ENCODE data around the gene PCDHGC4. TPM values are rescaled to one million over a fixed set of nuclear protein-coding genes. Genes with fewer than 3 reads are reported as not detected.

PCDHGC4 gene
- total and polyA plus RNA-seq, 9 donors: 0.22 to 4.5 (median 2.3) TPM

Other genes with a start within 250 kb of the PCDHGC4 start
- 10 to 100 TPM in 4 of 7 donors, 1 to 10 TPM in 3; 3.4 to 17.0 (median 10.3) TPM for gene PCDHB15, start 239.6 kb upstream of the PCDHGC4 start, total RNA-seq
- gene PCDHB15, start 239.6 kb upstream of the PCDHGC4 start, polyA plus RNA-seq: 1 to 10 TPM; 6.7 to 8.2 TPM
- 1 to 10 TPM in 1 of 7 donors, under 1 TPM in 3, not detected in 3; 0.40 to 1.4 (median 0.54) TPM for gene SLC25A2, start 181.0 kb upstream of the PCDHGC4 start, total RNA-seq
- gene SLC25A2, start 181.0 kb upstream of the PCDHGC4 start, polyA plus RNA-seq: under 1 TPM in 1 of 2 donors, not detected in 1; 0.10 TPM
- 100 to 1,000 TPM in 4 of 7 donors, 10 to 100 TPM in 3; 65.1 to 141 (median 102) TPM for gene TAF7, start 164.2 kb upstream of the PCDHGC4 start, total RNA-seq
- 100 to 1,000 TPM in 1 of 2 donors, 10 to 100 TPM in 1; 96.4 to 136 TPM for gene TAF7, start 164.2 kb upstream of the PCDHGC4 start, polyA plus RNA-seq
- 1 to 10 TPM in 3 of 7 donors, under 1 TPM in 4; 0.72 to 2.8 (median 1.00) TPM for gene PCDHGA1, start 154.5 kb upstream of the PCDHGC4 start, total RNA-seq
- under 1 TPM; 0.29 to 0.90 TPM for gene PCDHGA1, start 154.5 kb upstream of the PCDHGC4 start, polyA plus RNA-seq
- gene PCDHGA2, start 146.3 kb upstream of the PCDHGC4 start, total RNA-seq: 10 to 100 TPM in 5 of 7 donors, 1 to 10 TPM in 2; 7.3 to 13.5 (median 12.0) TPM
- 1 to 10 TPM; 3.0 to 5.4 TPM for gene PCDHGA2, start 146.3 kb upstream of the PCDHGC4 start, polyA plus RNA-seq
- 1 to 10 TPM; 5.3 to 8.6 (median 5.9) TPM for gene PCDHGA3, start 141.2 kb upstream of the PCDHGC4 start, total RNA-seq
- 1 to 10 TPM; 1.9 to 2.9 TPM for gene PCDHGA3, start 141.2 kb upstream of the PCDHGC4 start, polyA plus RNA-seq
- gene PCDHGB1, start 134.9 kb upstream of the PCDHGC4 start, total RNA-seq: 1 to 10 TPM; 3.7 to 9.3 (median 5.5) TPM
- gene PCDHGB1, start 134.9 kb upstream of the PCDHGC4 start, polyA plus RNA-seq: 1 to 10 TPM; 1.1 to 1.4 TPM
- gene PCDHGA4, start 130.0 kb upstream of the PCDHGC4 start, total RNA-seq: 1 to 10 TPM; 4.4 to 8.2 (median 6.6) TPM
- gene PCDHGA4, start 130.0 kb upstream of the PCDHGC4 start, polyA plus RNA-seq: 1 to 10 TPM; 1.2 to 3.8 TPM
- 10 to 100 TPM in 2 of 7 donors, 1 to 10 TPM in 5; 4.5 to 11.9 (median 9.3) TPM for gene PCDHGB2, start 125.0 kb upstream of the PCDHGC4 start, total RNA-seq
- gene PCDHGB2, start 125.0 kb upstream of the PCDHGC4 start, polyA plus RNA-seq: 1 to 10 TPM; 1.9 to 4.3 TPM
- 1 to 10 TPM; 4.5 to 9.5 (median 6.4) TPM for gene PCDHGA5, start 120.9 kb upstream of the PCDHGC4 start, total RNA-seq
- 1 to 10 TPM; 1.7 to 3.2 TPM for gene PCDHGA5, start 120.9 kb upstream of the PCDHGC4 start, polyA plus RNA-seq
- 1 to 10 TPM; 4.1 to 8.6 (median 5.6) TPM for gene PCDHGB3, start 114.8 kb upstream of the PCDHGC4 start, total RNA-seq
- gene PCDHGB3, start 114.8 kb upstream of the PCDHGC4 start, polyA plus RNA-seq: 1 to 10 TPM; 1.1 to 2.1 TPM
- 10 to 100 TPM in 3 of 7 donors, 1 to 10 TPM in 4; 6.7 to 14.5 (median 8.7) TPM for gene PCDHGA6, start 111.1 kb upstream of the PCDHGC4 start, total RNA-seq
- 1 to 10 TPM; 3.6 to 4.2 TPM for gene PCDHGA6, start 111.1 kb upstream of the PCDHGC4 start, polyA plus RNA-seq
- 1 to 10 TPM; 4.2 to 8.6 (median 5.8) TPM for gene PCDHGA7, start 102.3 kb upstream of the PCDHGC4 start, total RNA-seq
- 1 to 10 TPM; 1.3 to 2.3 TPM for gene PCDHGA7, start 102.3 kb upstream of the PCDHGC4 start, polyA plus RNA-seq
- 10 to 100 TPM in 1 of 7 donors, 1 to 10 TPM in 6; 6.0 to 12.0 (median 8.8) TPM for gene PCDHGB4, start 97.3 kb upstream of the PCDHGC4 start, total RNA-seq
- 1 to 10 TPM; 2.1 to 3.1 TPM for gene PCDHGB4, start 97.3 kb upstream of the PCDHGC4 start, polyA plus RNA-seq
- gene PCDHGA8, start 92.4 kb upstream of the PCDHGC4 start, total RNA-seq: 1 to 10 TPM; 2.9 to 7.6 (median 3.8) TPM
- under 1 TPM; 0.37 to 0.41 TPM for gene PCDHGA8, start 92.4 kb upstream of the PCDHGC4 start, polyA plus RNA-seq
- 10 to 100 TPM; 13.2 to 19.7 (median 18.2) TPM for gene PCDHGB5, start 87.1 kb upstream of the PCDHGC4 start, total RNA-seq
- gene PCDHGB5, start 87.1 kb upstream of the PCDHGC4 start, polyA plus RNA-seq: 1 to 10 TPM; 4.5 to 8.2 TPM
- 10 to 100 TPM in 4 of 7 donors, 1 to 10 TPM in 3; 5.4 to 11.7 (median 10.6) TPM for gene PCDHGA9, start 82.3 kb upstream of the PCDHGC4 start, total RNA-seq
- 1 to 10 TPM; 2.3 to 5.2 TPM for gene PCDHGA9, start 82.3 kb upstream of the PCDHGC4 start, polyA plus RNA-seq
- gene PCDHGB6, start 77.0 kb upstream of the PCDHGC4 start, total RNA-seq: 10 to 100 TPM in 6 of 7 donors, 1 to 10 TPM in 1; 9.8 to 18.1 (median 14.4) TPM
- 10 to 100 TPM in 1 of 2 donors, 1 to 10 TPM in 1; 7.0 to 12.3 TPM for gene PCDHGB6, start 77.0 kb upstream of the PCDHGC4 start, polyA plus RNA-seq
- 1 to 10 TPM; 5.0 to 9.7 (median 8.1) TPM for gene PCDHGA10, start 72.0 kb upstream of the PCDHGC4 start, total RNA-seq
- gene PCDHGA10, start 72.0 kb upstream of the PCDHGC4 start, polyA plus RNA-seq: 1 to 10 TPM; 1.3 to 3.9 TPM
- 10 to 100 TPM; 11.3 to 22.9 (median 20.0) TPM for gene PCDHGB7, start 67.4 kb upstream of the PCDHGC4 start, total RNA-seq
- 10 to 100 TPM in 1 of 2 donors, 1 to 10 TPM in 1; 8.0 to 19.9 TPM for gene PCDHGB7, start 67.4 kb upstream of the PCDHGC4 start, polyA plus RNA-seq
- 1 to 10 TPM; 3.2 to 7.7 (median 5.7) TPM for gene PCDHGA11, start 64.0 kb upstream of the PCDHGC4 start, total RNA-seq
- gene PCDHGA11, start 64.0 kb upstream of the PCDHGC4 start, polyA plus RNA-seq: 1 to 10 TPM; 1.4 to 2.6 TPM
- 10 to 100 TPM in 1 of 7 donors, 1 to 10 TPM in 6; 6.0 to 10.4 (median 8.2) TPM for gene PCDHGA12, start 54.5 kb upstream of the PCDHGC4 start, total RNA-seq
- gene PCDHGA12, start 54.5 kb upstream of the PCDHGC4 start, polyA plus RNA-seq: 1 to 10 TPM; 2.0 to 4.5 TPM
- gene PCDHGC3, start 9.1 kb upstream of the PCDHGC4 start, total RNA-seq: 10 to 100 TPM; 19.6 to 85.3 (median 67.7) TPM
- 10 to 100 TPM; 63.1 to 92.9 TPM for gene PCDHGC3, start 9.1 kb upstream of the PCDHGC4 start, polyA plus RNA-seq
- gene PCDHGC5, start 4.1 kb downstream of the PCDHGC4 start, total RNA-seq: 1 to 10 TPM; 1.4 to 3.5 (median 2.0) TPM
- gene PCDHGC5, start 4.1 kb downstream of the PCDHGC4 start, polyA plus RNA-seq: under 1 TPM; 0.19 to 0.48 TPM
- gene DIAPH1, start 134.0 kb downstream of the PCDHGC4 start, total RNA-seq: 10 to 100 TPM; 28.0 to 51.0 (median 44.0) TPM
- 10 to 100 TPM; 21.2 to 45.6 TPM for gene DIAPH1, start 134.0 kb downstream of the PCDHGC4 start, polyA plus RNA-seq
- gene HDAC3, start 151.8 kb downstream of the PCDHGC4 start, total RNA-seq: 10 to 100 TPM; 34.2 to 55.6 (median 49.4) TPM
- 10 to 100 TPM; 43.3 to 73.8 TPM for gene HDAC3, start 151.8 kb downstream of the PCDHGC4 start, polyA plus RNA-seq
- 1 to 10 TPM in 5 of 7 donors, under 1 TPM in 2; 0.58 to 3.0 (median 1.5) TPM for gene RELL2, start 152.0 kb downstream of the PCDHGC4 start, total RNA-seq
- 1 to 10 TPM in 1 of 2 donors, not detected in 1; 1.9 TPM for gene RELL2, start 152.0 kb downstream of the PCDHGC4 start, polyA plus RNA-seq
- gene FCHSD1, start 166.4 kb downstream of the PCDHGC4 start, total RNA-seq: 10 to 100 TPM; 21.1 to 35.2 (median 25.0) TPM
- 10 to 100 TPM; 10.4 to 21.8 TPM for gene FCHSD1, start 166.4 kb downstream of the PCDHGC4 start, polyA plus RNA-seq
- 10 to 100 TPM in 1 of 7 donors, 1 to 10 TPM in 6; 3.5 to 11.2 (median 9.3) TPM for gene ARAP3, start 197.2 kb downstream of the PCDHGC4 start, total RNA-seq
- gene ARAP3, start 197.2 kb downstream of the PCDHGC4 start, polyA plus RNA-seq: 1 to 10 TPM; 6.1 to 6.8 TPM